HG03103 (cell line): Measurements from ENCODE around the gene FAM180B.

ENCODE experiments used
- ATAC-seq: cut with Tn5 transposase; IDR thresholded peaks from one replicate; pipeline ENCODE4 v1.9.1; 2021; ENCODE audit warnings: low read depth; ENCODE audit not compliant: unreplicated experiment

FAM180B gene

GRCh38 chr11:47566149-47566698 is 20.3 kb upstream of the FAM180B start:
- no peak for ATAC-seq

GRCh38 chr11:47569646-47570045 is 16.8 kb upstream of the FAM180B start:
- no peak for ATAC-seq

GRCh38 chr11:47570651-47571356 is 15.7 kb upstream of the FAM180B start:
- no peak for ATAC-seq

GRCh38 chr11:47571357-47571729 is 15.1 kb upstream of the FAM180B start:
- ATAC-seq: no peak

GRCh38 chr11:47571895-47572294 is 14.6 kb upstream of the FAM180B start:
- no peak for ATAC-seq

GRCh38 chr11:47572715-47573255 is 13.7 kb upstream of the FAM180B start:
- no peak for ATAC-seq

- ATAC-seq: no peak
Measured at GRCh38 chr11:47573321-47573720, 13.2 kb upstream of the FAM180B start.

- ATAC-seq: no peak
Measured at GRCh38 chr11:47577460-47578041, 8.9 kb upstream of the FAM180B start.

- ATAC-seq: peak; percentile 84
Measured at GRCh38 chr11:47578524-47579494, 7.7 kb upstream of the FAM180B start, which contains the start of the genes KBTBD4 and NDUFS3. Gene KBTBD4, minus strand, starts transcription at chr11:47578970. Its CDS starts 19 bp downstream, at chr11:47578951. Gene NDUFS3, plus strand, starts transcription at chr11:47579074. Its CDS starts 18 bp downstream, at chr11:47579092.

GRCh38 chr11:47583844-47584243 is 2.6 kb upstream of the FAM180B start:
- no peak for ATAC-seq

GRCh38 chr11:47587039-47587716 is 700 bp downstream of the FAM180B start:
- ATAC-seq: no peak

GRCh38 chr11:47587723-47588326 is 1.3 kb downstream of the FAM180B start:
- ATAC-seq: no peak

- ATAC-seq: no peak
Measured at GRCh38 chr11:47589118-47589517, 2.6 kb downstream of the FAM180B start.

GRCh38 chr11:47589584-47589976 is 3.1 kb downstream of the FAM180B start:
- ATAC-seq: no peak

- ATAC-seq: no peak
Measured at GRCh38 chr11:47589977-47590861, 3.7 kb downstream of the FAM180B start.

- ATAC-seq: no peak
Measured at GRCh38 chr11:47591764-47592163, 5.3 kb downstream of the FAM180B start.

GRCh38 chr11:47592251-47592650 is 5.8 kb downstream of the FAM180B start:
- ATAC-seq: no peak

GRCh38 chr11:47592970-47593369 is 6.5 kb downstream of the FAM180B start:
- no peak for ATAC-seq
